Astrocyte (in vitro differentiated cells and primary cell): ENCODE results near the gene PDPK1. TPM values are rescaled to one million over a fixed set of nuclear protein-coding genes. Genes with fewer than 3 reads are reported as not detected.
"Not testable (repeated sequence)": the region's sequence is repeated elsewhere in the genome, so short reads cannot be mapped to it uniquely, and the experiment has no call there.

Experiments used
- DNase-seq: peaks from one replicate; pipeline ENCODE4 v3.0.0-alpha.2; 2010; ENCODE audit warnings: low read depth
- FAIRE-seq: peaks from 2 replicates; lab custom pipeline; 2011; peaks lifted over from hg19 to GRCh38; lab: Jason Lieb, UNC
- H2AFZ ChIP-seq: 2 replicates; pipeline ENCODE4 v1.6.0; 2012; ENCODE audit warnings: low read depth, low read length, inconsistent platforms
- H3K27ac ChIP-seq: 2 replicates; pipeline ENCODE4 v1.5.1; 2011; ENCODE audit warnings: low read depth, low read length, inconsistent platforms
- H3K27me3 ChIP-seq: 2 replicates; pipeline ENCODE4 v1.6.0; 2011; ENCODE audit warnings: low read length, inconsistent platforms; ENCODE audit not compliant: insufficient read depth
- H3K36me3 ChIP-seq: 2 replicates; pipeline ENCODE4 v1.5.1; 2011; ENCODE audit warnings: low read length, inconsistent platforms; ENCODE audit not compliant: insufficient read depth
- H3K4me1 ChIP-seq: 2 replicates; pipeline ENCODE4 v1.5.1; 2011; ENCODE audit warnings: low read length, inconsistent platforms; ENCODE audit not compliant: insufficient read depth
- H3K4me2 ChIP-seq: 2 replicates; pipeline ENCODE4 v1.6.0; 2012; ENCODE audit warnings: low read length, inconsistent platforms
- H3K4me3 ChIP-seq: 2 replicates; pipeline ENCODE4 v1.5.1; 2011; ENCODE audit warnings: low read depth, mild to moderate bottlenecking, low read length, inconsistent platforms; ENCODE audit not compliant: insufficient read depth
- H3K79me2 ChIP-seq: 2 replicates; pipeline ENCODE4 v1.6.0; 2012; ENCODE audit warnings: mild to moderate bottlenecking, low read length, inconsistent platforms; ENCODE audit not compliant: insufficient read depth
- H3K9ac ChIP-seq: 2 replicates; pipeline ENCODE4 v1.6.0; 2012; ENCODE audit warnings: mild to moderate bottlenecking, low read length, inconsistent platforms
- H3K9me3 ChIP-seq: 2 replicates; pipeline ENCODE4 v1.5.1; 2012; ENCODE audit warnings: low read depth, mild to moderate bottlenecking, low read length, inconsistent platforms; ENCODE audit not compliant: insufficient read depth
- H4K20me1 ChIP-seq: 2 replicates; pipeline ENCODE4 v1.6.0; 2012; ENCODE audit warnings: low read length, inconsistent platforms; ENCODE audit not compliant: insufficient read depth
- H3K27ac Mint-ChIP-seq: one replicate; pipeline ENCODE4 v1.8.0; 2021; ENCODE audit warnings: mild to moderate bottlenecking, mixed read lengths; ENCODE audit not compliant: unreplicated experiment
- H3K27me3 Mint-ChIP-seq: one replicate; pipeline ENCODE4 v1.8.0; 2021; ENCODE audit warnings: low read depth, mixed read lengths; ENCODE audit not compliant: unreplicated experiment
- H3K36me3 Mint-ChIP-seq: one replicate; pipeline ENCODE4 v1.8.0; 2021; ENCODE audit warnings: low read depth, mixed read lengths; ENCODE audit not compliant: unreplicated experiment
- H3K4me1 Mint-ChIP-seq: one replicate; pipeline ENCODE4 v1.8.0; 2021; ENCODE audit warnings: low read depth, mixed read lengths; ENCODE audit not compliant: unreplicated experiment
- H3K4me3 Mint-ChIP-seq: one replicate; pipeline ENCODE4 v1.8.0; 2021; ENCODE audit warnings: mild to moderate bottlenecking, moderate library complexity, mixed read lengths; ENCODE audit not compliant: unreplicated experiment
- H3K9me3 Mint-ChIP-seq: one replicate; pipeline ENCODE4 v1.8.0; 2021; ENCODE audit warnings: mild to moderate bottlenecking, mixed read lengths; ENCODE audit not compliant: unreplicated experiment
- EZH2 ChIP-seq: IDR thresholded peaks from 2 replicates; pipeline ENCODE4 v1.6.1; 2012; ENCODE audit warnings: mild to moderate bottlenecking, low read length, inconsistent platforms; ENCODE audit not compliant: insufficient read depth
- total RNA-seq: library from RNA; stranded (reverse); gene quantifications from 2 replicates; pipeline ENCODE4 v1.2.1, GENCODE V29; 2021
- TF ChIP-seq, protein P1 (sequence below): IDR thresholded peaks from 2 replicates; pipeline ENCODE4 v1.5.1; 2011; ENCODE audit warnings: low read depth, mild to moderate bottlenecking, inconsistent platforms, low read length, moderate library complexity; ENCODE audit not compliant: insufficient read depth

Gene PDPK1
- total RNA-seq, 1 donor from 2014 or later: 48.1 TPM

DNA sequence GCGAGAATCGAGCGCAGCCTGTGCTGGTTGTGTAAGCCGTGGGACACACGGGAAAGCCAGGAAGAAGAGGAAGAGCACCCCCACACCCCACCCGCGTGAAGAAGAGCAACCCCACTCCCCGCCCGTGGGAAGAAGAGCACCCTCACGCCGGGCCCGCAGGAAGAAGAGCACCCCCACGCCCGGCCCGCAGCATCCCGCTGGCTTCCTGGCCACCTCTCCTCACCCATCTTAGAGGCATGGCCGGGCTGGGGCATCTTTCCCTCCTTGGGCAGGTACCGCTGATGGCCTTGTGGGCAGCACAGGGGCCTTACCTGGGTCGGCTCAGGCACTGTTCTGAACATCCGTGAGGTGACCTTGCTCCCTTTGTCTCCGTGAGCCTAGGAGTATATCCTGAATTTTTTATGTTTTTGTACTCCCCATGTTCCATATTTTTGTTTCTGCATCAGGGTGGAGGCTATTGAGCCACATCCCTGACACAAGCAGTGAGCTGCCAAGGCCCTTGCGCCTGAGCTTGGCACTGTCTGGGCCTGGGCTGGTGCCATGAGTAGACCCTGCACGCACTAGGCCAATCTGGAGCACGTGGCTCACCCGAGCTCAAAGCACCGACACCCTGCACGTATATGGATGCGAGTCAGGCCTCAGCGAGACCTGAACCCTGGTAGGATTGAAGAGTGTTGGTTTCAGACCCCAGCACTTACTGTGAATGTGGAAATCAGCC is 73.1 kb downstream of the PDPK1 start:
- Histone ChIP-seq H3K9me3 (no peaks in the 10 kb centered on the region), H3K9ac (no peak overlapping the region), H2AFZ (no peak overlapping the region), H3K4me1 (no peaks in the 10 kb centered on the region), H3K36me3 (peaks cover 6% of the 10 kb centered on the region), H4K20me1 (peaks cover 24% of the 10 kb centered on the region), H3K27me3 (no peaks in the 10 kb centered on the region), H3K4me2 (no peak overlapping the region), H3K79me2 (peaks cover 30% of the 10 kb centered on the region), H3K27ac (no peak overlapping the region), H3K4me3 (no peak overlapping the region)
- peaks cover 7% of the 10 kb centered on the region for H3K36me3 Mint-ChIP-seq
- FAIRE-seq (no peak), DNase-seq (no peak)
- H3K4me1 Mint-ChIP-seq: peaks cover 1% of the 10 kb centered on the region
- no peaks in the 10 kb centered on the region for H3K27me3 Mint-ChIP-seq
- no peak overlapping the region for H3K4me3 Mint-ChIP-seq
- H3K27ac Mint-ChIP-seq: no peak overlapping the region
- H3K9me3 Mint-ChIP-seq: no peaks in the 10 kb centered on the region
- TF ChIP-seq EZH2: no peak
- TF ChIP-seq, protein P1, sequence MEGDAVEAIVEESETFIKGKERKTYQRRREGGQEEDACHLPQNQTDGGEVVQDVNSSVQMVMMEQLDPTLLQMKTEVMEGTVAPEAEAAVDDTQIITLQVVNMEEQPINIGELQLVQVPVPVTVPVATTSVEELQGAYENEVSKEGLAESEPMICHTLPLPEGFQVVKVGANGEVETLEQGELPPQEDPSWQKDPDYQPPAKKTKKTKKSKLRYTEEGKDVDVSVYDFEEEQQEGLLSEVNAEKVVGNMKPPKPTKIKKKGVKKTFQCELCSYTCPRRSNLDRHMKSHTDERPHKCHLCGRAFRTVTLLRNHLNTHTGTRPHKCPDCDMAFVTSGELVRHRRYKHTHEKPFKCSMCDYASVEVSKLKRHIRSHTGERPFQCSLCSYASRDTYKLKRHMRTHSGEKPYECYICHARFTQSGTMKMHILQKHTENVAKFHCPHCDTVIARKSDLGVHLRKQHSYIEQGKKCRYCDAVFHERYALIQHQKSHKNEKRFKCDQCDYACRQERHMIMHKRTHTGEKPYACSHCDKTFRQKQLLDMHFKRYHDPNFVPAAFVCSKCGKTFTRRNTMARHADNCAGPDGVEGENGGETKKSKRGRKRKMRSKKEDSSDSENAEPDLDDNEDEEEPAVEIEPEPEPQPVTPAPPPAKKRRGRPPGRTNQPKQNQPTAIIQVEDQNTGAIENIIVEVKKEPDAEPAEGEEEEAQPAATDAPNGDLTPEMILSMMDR: no peak

DNA sequence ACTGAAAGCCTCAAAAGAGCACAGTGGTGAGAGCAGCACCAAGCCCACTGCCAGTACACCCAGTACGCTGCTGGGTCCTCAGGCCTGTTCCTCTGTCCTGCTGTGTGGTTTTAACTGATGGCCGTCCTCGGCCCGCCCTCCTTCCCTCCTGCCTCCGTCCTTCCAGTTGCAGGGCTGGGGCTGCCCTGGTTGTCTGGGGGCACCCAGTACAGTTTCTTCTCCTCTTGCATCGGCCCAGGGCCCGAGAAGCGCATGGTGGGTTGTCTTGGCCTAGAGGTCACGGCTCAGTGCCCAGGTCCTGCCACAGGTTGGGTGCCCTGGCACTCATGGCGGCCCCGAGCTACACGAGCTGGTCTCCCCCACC is 73.7 kb downstream of the PDPK1 start:
- Mint-ChIP-seq H3K4me1 (peaks cover 1% of the 10 kb centered on the region), H3K36me3 (peaks cover 7% of the 10 kb centered on the region), H3K27me3 (no peaks in the 10 kb centered on the region), H3K9me3 (no peaks in the 10 kb centered on the region), H3K4me3 (no peak overlapping the region), H3K27ac (no peak overlapping the region)
- Histone ChIP-seq H2AFZ (no peak overlapping the region), H3K79me2 (peaks cover 30% of the 10 kb centered on the region), H3K36me3 (peaks cover 6% of the 10 kb centered on the region), H3K4me2 (no peak overlapping the region), H3K4me3 (no peak overlapping the region), H3K27ac (no peak overlapping the region), H3K9ac (no peak overlapping the region), H3K9me3 (no peaks in the 10 kb centered on the region), H3K27me3 (no peaks in the 10 kb centered on the region), H3K4me1 (no peaks in the 10 kb centered on the region), H4K20me1 (peaks cover 24% of the 10 kb centered on the region)
- FAIRE-seq (no peak), DNase-seq (no peak)
- TF ChIP-seq EZH2: no peak
- TF ChIP-seq, protein P1: no peak

DNA sequence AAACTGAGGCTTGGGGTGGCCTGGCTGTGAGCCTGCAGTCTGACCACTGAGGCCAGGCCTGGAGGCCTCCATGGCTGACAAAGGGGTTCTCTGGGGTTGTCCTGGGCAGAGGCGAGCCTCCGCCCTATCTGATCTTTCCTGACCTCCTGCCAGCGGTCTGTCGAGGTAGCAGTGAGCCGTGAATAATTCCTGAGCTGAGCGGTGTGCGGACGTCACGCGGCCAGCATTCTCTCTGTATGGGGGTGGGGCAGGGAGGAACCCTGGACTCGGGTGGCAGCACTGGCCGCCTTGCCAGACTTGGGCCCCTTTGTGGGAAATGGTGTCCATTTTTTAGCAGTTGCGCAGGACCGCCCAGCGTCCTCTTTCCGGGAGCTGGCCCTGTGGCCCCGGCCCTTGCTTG is 74.1 kb downstream of the PDPK1 start:
- not testable (repeated sequence) for H3K36me3 Mint-ChIP-seq, H3K4me3 Mint-ChIP-seq, H3K4me3 ChIP-seq, DNase-seq, H3K27me3 ChIP-seq, H3K36me3 ChIP-seq, H3K4me1 Mint-ChIP-seq, FAIRE-seq, H2AFZ ChIP-seq, H3K27ac ChIP-seq, H3K9me3 ChIP-seq, H3K27me3 Mint-ChIP-seq, H3K4me1 ChIP-seq, H3K9ac ChIP-seq, H3K4me2 ChIP-seq, H3K27ac Mint-ChIP-seq, H3K9me3 Mint-ChIP-seq
- Histone ChIP-seq H3K79me2 (peaks cover 30% of the 10 kb centered on the region), H4K20me1 (peaks cover 24% of the 10 kb centered on the region)

DNA sequence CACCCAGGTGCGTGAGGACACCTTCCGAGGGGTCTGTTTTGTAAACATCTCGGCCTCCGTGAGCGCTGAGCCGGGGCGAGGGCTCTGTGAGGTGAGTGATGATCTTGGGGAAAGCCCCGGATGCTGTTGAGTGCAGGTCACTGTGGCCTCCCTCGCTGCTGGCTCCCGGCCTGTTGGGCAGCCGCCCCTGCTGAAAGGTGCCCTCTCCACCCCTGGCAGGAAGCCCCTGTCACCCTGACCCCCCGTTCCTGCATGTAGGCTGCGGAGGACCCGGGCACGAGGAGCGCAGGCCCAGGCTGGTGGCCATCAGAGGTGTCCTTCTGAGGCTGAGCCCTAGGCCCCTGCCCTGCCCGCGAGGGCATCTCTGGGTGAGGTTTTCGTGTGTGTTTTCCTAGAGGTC is 75.4 kb downstream of the PDPK1 start:
- not testable (repeated sequence) for H3K9me3 Mint-ChIP-seq, H2AFZ ChIP-seq, DNase-seq, H3K4me2 ChIP-seq, H3K4me3 Mint-ChIP-seq, H3K4me1 Mint-ChIP-seq, H3K9me3 ChIP-seq, H3K27me3 Mint-ChIP-seq, H3K27ac ChIP-seq, H3K4me3 ChIP-seq, H3K27me3 ChIP-seq, H3K36me3 Mint-ChIP-seq, H3K9ac ChIP-seq, H3K36me3 ChIP-seq, H3K4me1 ChIP-seq, H3K27ac Mint-ChIP-seq, FAIRE-seq
- Histone ChIP-seq H4K20me1 (peaks cover 17% of the 10 kb centered on the region), H3K79me2 (peaks cover 21% of the 10 kb centered on the region)
